GM12878 (cell line): ENCODE data around the gene KRTAP20-1. TPM values are rescaled to one million over a fixed set of nuclear protein-coding genes. Genes with fewer than 3 reads are reported as not detected.

Experiments
- ATF7 ChIP-seq: fragments of 450-650 bp; IDR thresholded peaks from 2 replicates; pipeline ENCODE4 v1.6.1; 2016; ENCODE audit warnings: low read depth, mild to moderate bottlenecking
- CREM ChIP-seq: IDR thresholded peaks from 2 replicates; pipeline ENCODE4 v1.6.1; 2014; ENCODE audit warnings: antibody characterized with exemption, low read depth
- GABPA ChIP-seq: IDR thresholded peaks from 2 replicates; pipeline ENCODE4 v1.6.1; 2014; ENCODE audit warnings: antibody characterized with exemption, low read depth, mild to moderate bottlenecking, inconsistent platforms
- IKZF2 ChIP-seq, 2 experiments: fragments of 450-650 bp; IDR thresholded peaks; 2 replicates each; pipeline ENCODE4 v1.6.1; 2017; ENCODE audit warnings: mild to moderate bottlenecking in 2 of 2, moderate library complexity in 2 of 2
- JUND ChIP-seq: IDR thresholded peaks from 2 replicates; pipeline ENCODE4 v1.6.1; 2012; ENCODE audit warnings: low read depth, mild to moderate bottlenecking, low read length, improper control_type of control experiment, moderate library complexity
- LARP7 ChIP-seq: fragments of 450-650 bp; IDR thresholded peaks from 2 replicates; pipeline ENCODE4 v1.6.1; 2017; ENCODE audit warnings: mild to moderate bottlenecking
- POLR2AphosphoS2 ChIP-seq: IDR thresholded peaks from 2 replicates; pipeline ENCODE4 v1.6.1; 2011; ENCODE audit warnings: low read depth, mild to moderate bottlenecking, low read length, improper control_type of control experiment, moderate library complexity
- POU2F2 ChIP-seq: IDR thresholded peaks from 3 replicates; pipeline ENCODE4 v1.6.1; 2011; ENCODE audit warnings: low read depth, mild to moderate bottlenecking, low read length, borderline replicate concordance
- RB1 ChIP-seq: fragments of 450-650 bp; formaldehyde crosslinking; IDR thresholded peaks from 2 replicates; pipeline ENCODE4 v1.6.1; 2017; ENCODE audit warnings: mild to moderate bottlenecking, borderline replicate concordance
- WRNIP1 ChIP-seq: IDR thresholded peaks from 2 replicates; pipeline ENCODE4 v1.6.1; 2011; ENCODE audit warnings: low read depth, low read length, improper control_type of control experiment, borderline replicate concordance
- polyA plus RNA-seq, 11 experiments: library from polyadenylated mRNA; depleted of rRNA in 4 of 11; unstranded in 6 of 11; stranded (reverse) in 5 of 11; fragments of >200 nt; fragmentation: Nextera tagmentation in 4 of 11; fragmentation: Illumina TruSeq in 1 of 11; extraction: Ambion mirVana in 4 of 11; extraction: Trizol in 1 of 11; gene quantifications; 1 replicate in 1 of 11; 2 replicates in 10 of 11; pipeline versions ENCODE4 v1.2.1 to v1.2.3, GENCODE V29; 2011 to 2016; ENCODE audit warnings: inconsistent platforms in 2 of 11, missing spikeins in 2 of 11, low read depth in 1 of 11
- total RNA-seq, 4 experiments: library from RNA; depleted of rRNA in 3 of 4; stranded (reverse); fragments of >200 nt in 3 of 4; fragmentation: Illumina TruSeq in 1 of 4; extraction: Trizol in 1 of 4; gene quantifications; 2 replicates each; pipeline versions ENCODE4 v1.2.1 to v1.2.3, GENCODE V29; 2013 to 2021
- TF ChIP-seq, protein P1 (sequence below): fragments of 450-650 bp; conservative IDR thresholded peaks from 2 replicates; pipeline ENCODE4 v1.6.1; 2017; ENCODE audit warnings: mild to moderate bottlenecking, moderate library complexity
- TF ChIP-seq, protein P2 (sequence below): fragments of 450-650 bp; IDR thresholded peaks from 2 replicates; pipeline ENCODE4 v1.6.1; 2016; ENCODE audit warnings: mild to moderate bottlenecking

KRTAP20-1 gene
- total and polyA plus RNA-seq, 10 of the 15 experiments (the other 5 are each of a cell fraction or from before 2014, with no cell fraction given) = not detected

DNA sequence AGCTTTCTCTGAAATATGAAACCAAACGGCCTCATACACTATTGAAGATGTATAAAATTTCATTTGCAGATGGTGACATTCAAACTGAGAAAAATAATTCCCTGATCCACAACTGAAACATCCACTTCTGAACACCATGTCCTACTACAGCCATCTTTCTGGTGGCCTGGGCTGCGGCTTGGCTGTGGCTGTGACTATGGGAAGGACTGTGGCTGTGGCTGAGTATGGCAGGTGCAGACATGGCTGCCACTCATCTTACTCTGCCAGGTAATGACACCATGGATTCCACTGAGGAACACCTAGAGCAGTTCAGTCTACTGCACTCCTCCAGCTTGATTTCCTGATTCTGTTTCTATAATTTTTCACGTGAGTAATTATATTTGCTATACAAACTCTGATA is 4.3 kb downstream of the KRTAP20-1 start, which contains the start of gene KRTAP20-4 (continued):
- TF ChIP-seq RB1 = no peak
- TF ChIP-seq IKZF2 (IDR thresholded peaks at IDR 0.05) = no peak
- no peak for TF ChIP-seq LARP7
- TF ChIP-seq ATF7 = no peak
- TF ChIP-seq WRNIP1 = no peak
- no peak for TF ChIP-seq JUND
- TF ChIP-seq, protein P1, sequence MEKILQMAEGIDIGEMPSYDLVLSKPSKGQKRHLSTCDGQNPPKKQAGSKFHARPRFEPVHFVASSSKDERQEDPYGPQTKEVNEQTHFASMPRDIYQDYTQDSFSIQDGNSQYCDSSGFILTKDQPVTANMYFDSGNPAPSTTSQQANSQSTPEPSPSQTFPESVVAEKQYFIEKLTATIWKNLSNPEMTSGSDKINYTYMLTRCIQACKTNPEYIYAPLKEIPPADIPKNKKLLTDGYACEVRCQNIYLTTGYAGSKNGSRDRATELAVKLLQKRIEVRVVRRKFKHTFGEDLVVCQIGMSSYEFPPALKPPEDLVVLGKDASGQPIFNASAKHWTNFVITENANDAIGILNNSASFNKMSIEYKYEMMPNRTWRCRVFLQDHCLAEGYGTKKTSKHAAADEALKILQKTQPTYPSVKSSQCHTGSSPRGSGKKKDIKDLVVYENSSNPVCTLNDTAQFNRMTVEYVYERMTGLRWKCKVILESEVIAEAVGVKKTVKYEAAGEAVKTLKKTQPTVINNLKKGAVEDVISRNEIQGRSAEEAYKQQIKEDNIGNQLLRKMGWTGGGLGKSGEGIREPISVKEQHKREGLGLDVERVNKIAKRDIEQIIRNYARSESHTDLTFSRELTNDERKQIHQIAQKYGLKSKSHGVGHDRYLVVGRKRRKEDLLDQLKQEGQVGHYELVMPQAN = no peak
- TF ChIP-seq POLR2AphosphoS2 = no peak
- no peak for TF ChIP-seq CREM
- no peak for TF ChIP-seq GABPA
- TF ChIP-seq, protein P2, sequence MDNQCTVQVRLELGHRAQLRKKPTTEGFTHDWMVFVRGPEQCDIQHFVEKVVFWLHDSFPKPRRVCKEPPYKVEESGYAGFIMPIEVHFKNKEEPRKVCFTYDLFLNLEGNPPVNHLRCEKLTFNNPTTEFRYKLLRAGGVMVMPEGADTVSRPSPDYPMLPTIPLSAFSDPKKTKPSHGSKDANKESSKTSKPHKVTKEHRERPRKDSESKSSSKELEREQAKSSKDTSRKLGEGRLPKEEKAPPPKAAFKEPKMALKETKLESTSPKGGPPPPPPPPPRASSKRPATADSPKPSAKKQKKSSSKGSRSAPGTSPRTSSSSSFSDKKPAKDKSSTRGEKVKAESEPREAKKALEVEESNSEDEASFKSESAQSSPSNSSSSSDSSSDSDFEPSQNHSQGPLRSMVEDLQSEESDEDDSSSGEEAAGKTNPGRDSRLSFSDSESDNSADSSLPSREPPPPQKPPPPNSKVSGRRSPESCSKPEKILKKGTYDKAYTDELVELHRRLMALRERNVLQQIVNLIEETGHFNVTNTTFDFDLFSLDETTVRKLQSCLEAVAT = no peak
- no peak for TF ChIP-seq POU2F2
